ENCODE results near the gene DEFB110.

- TF ChIP-seq CTCF (IDR thresholded peaks at IDR 0.05) (no peak), POLR2A (IDR thresholded peaks at IDR 0.05) (no peak)
Observed at GRCh38 chr6:49980898-49981297, 40.9 kb downstream of the DEFB110 start.

Data from adrenal gland (tissue), 5 donors.